ENCODE data around the gene CCDC24.

Gene CCDC24

DNA sequence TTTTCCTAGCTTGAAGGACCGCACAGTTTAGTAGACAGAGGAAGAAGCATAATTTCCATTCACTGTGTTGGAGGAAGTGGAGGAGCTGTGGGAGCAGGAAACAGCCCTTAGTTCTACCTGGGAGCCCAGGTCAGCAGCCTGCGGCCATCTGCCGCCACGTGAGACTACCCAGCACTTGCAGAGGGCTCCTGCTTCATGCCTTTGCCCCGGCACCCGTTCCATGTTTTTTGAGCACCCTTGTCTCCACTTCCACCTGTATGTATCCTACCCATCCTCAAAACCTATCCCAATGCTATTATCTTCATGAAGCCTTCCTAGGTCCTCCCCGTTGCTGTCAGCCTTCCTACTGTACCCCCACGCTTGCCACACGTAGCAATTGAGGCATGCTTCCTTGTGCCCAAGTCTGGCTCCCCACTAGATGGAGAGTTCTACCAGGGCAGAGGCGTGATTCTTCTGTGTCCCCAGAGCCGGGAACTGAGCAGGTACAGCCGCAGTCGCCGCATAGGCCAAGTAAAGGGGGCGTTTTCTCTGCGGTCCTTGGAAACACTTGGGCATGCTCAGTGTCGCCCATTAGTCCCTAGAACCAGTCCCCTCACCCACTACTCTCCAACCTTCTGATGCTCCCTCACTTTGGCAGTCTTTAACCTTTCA lies 38.0 kb downstream of the CCDC24 start:
- peak; percentile 67 for DNase-seq

DNA sequence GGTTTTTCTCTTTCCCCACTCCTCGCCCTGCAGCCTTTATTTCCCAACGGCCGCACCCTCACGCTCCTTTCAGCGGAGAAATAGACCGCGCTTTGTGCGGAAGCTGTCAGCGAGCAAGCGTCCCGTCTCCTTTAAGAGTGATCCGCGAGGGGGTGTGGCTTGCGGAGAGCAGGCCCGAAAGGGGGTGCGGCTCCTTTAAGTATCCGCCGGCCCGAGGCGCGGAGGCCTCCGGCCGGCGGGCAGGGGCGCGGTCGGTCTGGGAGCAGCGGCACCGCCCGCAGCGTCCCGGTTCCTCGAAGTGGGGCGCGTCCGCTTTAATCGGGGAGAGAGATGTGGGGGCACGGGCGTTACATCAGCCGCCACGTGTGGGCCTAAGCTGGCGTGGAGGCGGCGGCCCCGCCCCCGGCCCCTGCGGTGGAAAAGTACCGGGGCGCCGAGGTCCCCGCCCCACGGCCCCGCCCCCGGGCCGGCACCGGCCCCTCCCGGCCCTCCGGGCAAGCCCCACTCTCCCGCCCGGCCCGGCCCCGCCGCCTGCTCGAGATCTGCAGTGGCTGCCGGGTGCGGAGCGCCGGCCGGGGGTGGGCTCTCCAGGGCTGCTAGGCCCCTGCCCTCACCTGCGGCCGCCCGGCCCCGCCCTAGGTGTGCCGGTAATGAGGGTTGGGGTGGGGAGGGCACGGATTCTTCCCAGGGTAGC lies 38.7 kb downstream of the CCDC24 start:
- peak; percentile 77 for DNase-seq

DNA sequence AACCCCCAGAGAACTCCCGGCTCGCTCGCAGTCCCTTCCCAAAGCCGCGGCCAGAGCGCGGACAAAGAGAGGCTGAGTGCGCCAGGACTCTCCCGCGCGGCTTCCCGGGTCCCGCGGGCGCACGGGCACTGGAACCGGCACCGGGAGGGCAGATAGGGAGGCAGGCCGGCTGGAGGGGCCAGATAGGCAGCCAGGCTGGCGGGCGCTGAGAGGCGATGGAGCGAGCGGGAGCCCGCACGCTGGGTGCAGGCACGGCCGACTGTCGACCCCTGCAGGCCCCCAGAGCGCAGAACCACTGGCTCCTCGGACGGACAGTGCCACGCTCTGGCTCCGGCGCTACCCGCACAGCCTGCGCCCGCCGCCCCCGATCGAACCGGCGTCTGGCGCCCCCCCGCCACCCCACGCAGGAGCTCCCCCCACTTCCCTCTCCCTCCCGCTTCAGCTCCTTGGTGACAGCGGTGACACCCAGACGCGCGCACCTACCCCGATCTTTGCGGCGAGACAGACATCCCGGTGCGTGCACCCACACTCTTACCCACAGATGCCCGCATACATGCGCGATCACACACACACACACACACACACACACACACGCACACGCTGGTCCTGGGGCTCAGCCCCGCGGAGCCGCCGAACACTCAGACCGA lies 39.3 kb downstream of the CCDC24 start:
- DNase-seq = peak; percentile 40

DNA sequence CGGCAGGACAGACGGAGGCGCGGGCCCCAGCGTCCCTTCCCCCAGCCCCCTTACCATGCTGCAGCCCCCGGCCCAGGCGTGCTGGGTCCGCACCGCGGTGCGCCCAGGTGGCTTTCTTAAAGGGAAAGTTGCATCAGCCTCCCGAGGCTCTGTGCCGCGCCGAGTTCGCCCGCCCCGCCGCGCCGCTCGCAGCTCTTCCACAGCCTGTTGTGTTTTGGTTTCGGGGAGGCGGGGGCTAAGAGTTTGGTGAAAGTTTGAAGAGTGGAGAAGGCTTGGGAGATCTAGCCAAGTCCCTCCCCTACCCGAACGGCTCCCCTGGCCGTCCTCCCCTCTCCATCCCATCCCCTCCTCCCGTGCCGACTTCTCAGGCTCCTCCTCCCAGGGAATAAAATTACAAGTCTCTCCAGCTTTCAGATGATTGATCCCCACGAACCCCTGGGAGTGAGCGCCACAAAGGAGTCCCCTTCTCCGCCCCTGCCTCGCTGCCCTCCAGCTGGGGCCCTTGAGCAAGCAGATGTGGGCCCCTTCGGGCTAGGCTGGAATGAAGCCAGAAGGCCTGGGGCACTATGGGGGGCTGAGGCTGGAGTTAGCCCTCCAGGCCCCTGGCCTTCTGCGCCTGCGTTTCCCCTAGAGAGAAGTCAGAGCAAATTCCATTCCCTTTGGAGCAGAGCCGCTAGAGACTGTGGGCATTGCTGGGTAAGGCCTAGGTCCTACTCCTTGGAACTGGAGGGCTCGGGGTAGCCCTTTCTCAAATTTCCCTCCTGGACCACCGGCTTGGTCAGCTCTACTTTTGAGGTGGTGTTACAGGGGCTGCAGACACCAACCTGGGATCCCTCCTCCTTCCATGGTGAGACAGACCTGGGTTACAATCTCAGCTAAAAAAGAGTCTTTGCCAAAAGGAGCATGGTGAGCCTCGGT lies 40.1 kb downstream of the CCDC24 start, which contains the start of gene SLC6A9:
Gene SLC6A9, minus strand, starts transcription at position 211 of the 918 bp plus-strand sequence. CDS start 7,185 bp downstream, outside the sequence.
- peak; percentile 41 for DNase-seq

DNA sequence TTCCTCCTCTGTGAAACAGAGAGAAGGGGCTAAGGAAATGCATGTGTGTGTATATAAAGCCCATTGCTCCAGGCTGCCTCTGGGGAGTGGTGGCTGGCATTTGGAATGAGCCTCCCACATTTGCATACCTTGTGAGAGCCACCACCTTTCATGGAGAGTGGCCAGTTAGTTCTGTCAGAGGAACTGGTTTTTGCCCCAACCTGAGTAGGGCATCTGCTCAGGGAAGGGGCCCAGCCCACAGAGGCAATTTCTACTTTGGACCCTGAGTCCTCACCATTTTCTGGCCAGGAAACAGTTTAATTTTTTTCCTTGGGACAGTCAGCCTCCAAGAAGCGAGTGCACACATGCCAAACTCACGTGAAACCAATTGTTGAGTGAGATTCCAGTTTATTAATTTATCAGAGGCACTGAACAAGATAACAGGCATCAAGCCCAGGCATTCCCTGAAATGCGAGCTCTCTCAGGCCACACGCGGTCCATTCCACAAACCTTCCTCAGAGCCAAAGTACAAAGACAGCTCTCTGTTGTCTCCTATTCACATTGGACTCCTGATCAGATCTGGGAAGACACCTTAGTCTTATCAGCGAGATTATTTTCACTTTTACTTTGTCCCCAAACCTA lies 40.9 kb downstream of the CCDC24 start:
- DNase-seq = no peak

DNA sequence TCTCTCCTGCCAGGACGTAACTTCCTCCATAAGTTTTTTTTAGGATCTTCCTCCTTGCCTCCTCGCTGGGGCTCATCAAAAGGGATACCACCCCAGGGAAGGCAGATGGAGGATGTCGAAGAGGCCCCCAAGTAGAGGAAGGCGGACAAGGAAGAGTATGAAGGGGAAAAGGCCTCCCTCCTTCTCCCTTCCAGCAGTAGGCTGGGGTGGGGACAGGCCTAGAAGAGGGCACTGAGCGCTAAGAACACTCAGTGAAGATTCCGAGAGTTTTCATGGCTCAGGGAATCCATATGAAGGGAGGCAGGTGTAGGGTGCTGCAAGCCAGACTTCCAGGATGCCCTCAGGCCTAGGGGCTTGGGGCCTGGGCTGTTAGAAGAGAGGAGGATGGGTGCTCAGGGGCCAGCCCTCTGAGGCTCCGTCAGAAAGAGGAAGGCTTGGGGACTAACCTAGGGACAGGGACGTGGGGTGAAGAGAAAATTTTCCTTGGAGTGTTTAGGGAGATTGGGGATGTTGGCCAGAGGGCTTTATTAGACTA lies 41.7 kb downstream of the CCDC24 start:
- no peak for DNase-seq

DNA sequence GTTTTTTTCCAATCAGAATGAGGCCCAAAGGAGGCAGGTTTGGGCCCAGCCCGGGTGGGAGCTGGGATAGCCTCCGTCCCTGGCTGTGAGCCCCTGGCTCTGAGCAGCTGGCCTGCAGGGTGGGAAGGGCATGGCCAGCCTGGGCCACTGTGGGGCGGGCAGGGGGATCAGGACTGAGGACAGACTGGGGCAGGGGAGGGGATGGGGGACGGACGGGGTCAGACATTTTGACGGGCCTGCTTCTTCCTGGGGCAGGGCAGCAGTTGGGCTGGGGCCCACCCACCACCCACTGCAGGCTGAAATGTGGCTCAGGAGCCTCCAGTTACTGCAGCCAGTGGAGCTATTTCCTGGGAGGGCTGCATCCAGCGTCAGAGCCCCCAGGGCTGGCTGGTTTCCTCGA lies 42.4 kb downstream of the CCDC24 start:
- no peak for DNase-seq

DNA sequence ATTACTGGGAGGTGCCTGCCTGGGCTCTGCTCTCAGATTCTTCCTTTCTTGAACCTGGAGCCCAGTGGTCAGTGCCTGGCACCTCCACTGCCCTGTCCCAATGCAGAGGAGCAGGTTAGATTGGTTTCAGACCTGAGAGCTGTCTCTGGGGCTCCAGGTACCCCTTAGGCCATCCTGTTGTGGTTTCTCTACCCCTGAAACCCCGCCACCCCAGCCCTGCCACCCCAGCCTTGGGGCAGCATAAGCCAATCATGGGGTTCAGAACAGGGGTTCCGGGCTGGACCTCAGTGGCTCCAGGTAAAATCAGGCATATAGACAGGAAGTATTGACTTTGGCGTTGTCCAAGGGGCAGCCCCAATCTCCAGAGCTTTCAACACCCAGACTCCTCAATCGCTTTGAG lies 43.0 kb downstream of the CCDC24 start:
- DNase-seq = no peak

DNA sequence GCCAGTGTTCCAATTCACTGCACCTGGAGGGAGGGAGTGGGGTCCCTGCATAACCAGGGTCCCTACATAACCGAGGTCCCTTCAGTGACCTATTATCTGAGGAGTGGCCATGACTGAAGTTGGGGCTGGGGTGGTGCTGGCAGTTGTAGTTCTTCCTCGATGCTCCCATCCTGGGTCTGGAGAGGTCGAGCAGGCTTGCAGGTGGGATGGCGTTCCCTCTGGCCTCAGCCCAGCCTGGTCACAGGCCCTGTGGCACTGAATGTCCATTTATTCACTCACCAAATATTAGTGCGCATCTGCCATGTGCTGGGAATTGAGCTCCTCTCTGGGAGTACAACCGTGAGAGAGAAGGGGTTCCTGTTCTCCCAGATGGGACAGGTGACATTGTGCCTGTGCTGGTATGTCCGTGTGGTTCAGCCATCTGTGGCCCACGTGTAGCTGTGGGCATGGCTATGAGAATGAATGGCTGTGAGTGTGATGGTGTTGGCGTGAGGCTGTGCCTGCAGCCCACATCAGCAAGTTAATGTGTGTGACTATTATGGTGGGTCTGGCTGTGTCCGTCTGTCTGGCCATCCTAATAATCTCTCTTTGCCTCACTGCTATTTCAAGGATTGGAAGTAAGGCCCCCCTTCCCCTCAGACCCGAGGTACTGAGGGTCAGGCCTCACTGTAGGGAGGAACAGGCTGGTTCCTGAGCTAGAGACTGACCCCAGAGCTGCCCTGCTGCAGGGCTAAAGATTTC lies 43.7 kb downstream of the CCDC24 start:
- DNase-seq = no peak

DNA sequence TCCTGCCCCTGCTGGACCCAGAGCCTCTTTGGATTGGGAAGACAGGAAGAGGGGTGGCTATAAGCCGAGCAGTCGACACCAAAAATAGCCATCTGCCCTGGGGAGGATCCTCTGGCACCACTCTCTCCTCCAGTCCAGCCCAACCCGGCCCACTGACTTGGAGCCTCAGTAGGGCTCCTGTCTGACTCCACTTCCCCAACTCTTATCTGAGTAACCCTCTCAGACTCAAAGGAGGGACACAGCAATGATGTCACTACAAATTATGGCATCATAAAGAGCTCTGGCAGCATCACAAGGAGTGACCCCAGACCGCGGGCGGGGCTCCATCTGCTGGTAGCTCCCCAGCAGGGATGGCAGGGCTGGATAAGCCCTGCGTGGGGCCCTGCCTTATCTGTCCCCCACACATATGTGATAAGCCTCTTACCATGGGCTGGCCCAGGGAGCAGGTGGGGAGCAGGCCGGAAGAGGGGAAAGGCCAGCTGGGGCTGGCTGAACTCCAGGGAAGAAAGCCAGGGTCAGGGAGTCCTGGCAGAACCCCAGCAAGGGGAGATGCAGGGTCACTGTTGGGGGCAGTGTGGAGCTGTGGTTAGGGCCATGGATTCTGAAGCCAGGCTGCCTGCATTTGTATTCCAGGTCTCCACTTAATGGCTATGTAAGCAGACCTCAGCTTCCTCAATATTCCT lies 44.5 kb downstream of the CCDC24 start:
- DNase-seq = no peak

DNA sequence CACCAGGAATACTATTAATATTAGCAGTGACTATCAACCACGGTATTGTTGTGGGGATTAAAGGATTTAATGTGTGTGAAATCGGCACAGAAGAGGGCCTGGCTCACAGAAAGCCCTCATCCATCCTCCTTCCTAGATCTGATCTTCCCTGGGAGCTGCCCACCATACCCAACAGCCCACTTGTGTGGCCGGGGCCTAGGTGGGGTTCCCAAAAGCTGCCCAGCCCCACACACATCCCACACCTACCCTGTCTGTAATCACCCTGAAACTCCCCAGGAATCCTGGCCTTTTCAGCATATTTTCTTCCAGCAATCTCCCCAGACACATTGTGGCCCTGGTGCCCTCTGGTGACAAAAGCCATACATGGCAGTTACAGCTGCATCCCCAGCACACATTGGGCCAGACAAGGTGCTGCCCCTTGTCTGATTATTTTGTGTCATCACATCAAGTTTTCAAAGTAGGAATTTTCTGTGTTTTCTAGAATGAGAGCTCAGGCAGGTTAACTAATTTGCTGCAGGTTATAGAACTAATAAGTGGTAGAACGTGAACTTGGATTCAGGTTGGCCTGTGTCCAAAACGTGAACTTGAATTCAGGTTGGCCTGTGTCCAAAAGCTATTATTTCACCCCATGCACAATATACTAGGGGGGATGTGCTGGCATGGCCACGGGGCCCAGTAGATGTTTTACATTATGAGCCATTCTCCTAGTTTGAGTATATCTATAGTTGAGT lies 45.2 kb downstream of the CCDC24 start:
- peak; percentile 85 for DNase-seq

DNA sequence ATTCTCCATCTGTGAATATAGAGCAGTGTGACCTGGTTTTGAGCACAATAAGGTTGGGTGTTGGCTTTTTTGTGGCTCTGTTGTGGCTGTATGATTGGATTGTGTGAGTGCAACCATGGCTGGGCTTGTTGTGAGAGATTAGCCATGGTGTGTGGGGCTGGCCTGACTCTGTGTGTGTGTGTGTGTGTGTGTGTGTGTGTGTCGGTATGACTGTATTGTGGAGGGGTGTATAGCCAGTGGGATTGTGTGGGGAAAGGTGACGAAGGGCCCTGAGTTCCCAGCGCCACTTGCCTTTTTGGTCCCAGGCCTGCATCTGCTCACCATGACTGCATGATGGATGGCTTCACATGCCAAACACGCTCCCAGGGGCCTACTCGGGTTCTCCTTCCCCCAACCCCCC lies 45.8 kb downstream of the CCDC24 start:
- no peak for DNase-seq

DNA sequence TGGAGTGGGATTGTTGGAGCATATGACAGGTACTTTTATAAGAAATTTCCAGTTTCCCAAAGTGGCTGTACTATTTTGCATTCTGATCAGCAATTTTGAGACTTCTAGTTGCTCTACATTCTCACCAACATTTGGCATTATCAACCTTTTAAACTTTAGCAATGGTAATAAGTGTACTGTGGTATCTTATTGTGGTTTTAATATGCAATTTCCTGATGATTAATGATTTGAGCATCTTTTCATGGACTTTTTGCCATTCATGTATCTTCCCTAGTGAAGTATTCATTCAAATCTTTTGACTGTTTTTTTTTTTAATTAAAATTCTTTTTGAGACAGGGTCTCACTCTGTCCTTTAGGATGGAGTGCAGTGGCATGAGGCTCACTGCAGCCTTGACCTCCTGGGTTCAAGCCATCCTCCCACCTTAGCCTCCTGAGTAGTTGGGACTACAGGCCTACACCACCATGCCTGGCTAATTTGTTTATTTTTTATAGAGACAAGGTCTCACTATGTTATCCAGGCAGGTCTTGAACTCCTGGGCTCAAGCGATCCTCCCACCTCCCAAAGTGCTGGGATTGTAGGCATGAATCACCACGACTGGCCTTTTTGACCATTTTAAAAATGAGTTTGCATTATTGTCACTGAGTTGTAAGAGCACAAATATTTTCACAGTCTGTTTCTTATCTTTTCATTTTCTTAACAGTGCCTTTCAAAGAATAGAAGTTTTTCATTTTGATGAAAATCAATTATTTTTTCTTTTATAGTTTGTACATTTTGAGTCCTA lies 47.7 kb downstream of the CCDC24 start:
- DNase-seq = no peak

DNA sequence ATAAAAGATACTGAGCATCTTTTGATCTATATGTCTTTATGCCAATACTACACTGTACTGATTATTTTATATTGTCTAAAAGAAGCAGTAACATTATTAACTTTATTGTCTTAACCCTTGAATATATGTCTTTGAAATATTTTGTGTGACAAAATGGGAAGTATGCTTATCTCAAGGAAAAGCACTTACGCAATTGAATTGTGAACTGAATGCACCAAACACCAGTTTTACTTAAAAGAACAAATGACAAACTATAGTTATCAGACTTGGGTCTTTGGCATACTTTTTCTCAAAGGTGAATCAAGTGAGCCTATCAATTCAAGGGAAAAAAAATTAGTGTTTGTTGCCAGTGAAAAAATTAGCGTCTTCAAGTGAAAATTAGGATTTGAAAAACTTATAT lies 49.0 kb downstream of the CCDC24 start:
- DNase-seq = no peak

DNA sequence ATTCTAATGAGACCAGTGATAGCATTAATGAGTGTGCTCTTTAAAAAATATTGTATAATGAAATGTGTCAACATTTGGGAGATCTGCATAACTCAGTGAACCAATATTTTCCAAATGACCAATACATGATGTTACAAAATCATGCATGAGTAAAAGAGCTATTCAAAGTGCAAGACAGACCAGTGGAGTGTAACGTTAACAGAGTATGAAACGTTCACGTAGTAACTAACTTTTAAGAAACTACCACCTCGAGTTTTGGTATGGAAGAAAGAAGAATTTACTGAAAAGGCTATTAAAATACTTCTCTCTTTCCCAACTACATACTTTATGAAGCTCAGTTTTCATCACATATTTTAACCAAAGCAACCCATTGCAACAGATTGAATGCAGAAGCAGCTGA lies 49.4 kb downstream of the CCDC24 start:
- DNase-seq = no peak

DNA sequence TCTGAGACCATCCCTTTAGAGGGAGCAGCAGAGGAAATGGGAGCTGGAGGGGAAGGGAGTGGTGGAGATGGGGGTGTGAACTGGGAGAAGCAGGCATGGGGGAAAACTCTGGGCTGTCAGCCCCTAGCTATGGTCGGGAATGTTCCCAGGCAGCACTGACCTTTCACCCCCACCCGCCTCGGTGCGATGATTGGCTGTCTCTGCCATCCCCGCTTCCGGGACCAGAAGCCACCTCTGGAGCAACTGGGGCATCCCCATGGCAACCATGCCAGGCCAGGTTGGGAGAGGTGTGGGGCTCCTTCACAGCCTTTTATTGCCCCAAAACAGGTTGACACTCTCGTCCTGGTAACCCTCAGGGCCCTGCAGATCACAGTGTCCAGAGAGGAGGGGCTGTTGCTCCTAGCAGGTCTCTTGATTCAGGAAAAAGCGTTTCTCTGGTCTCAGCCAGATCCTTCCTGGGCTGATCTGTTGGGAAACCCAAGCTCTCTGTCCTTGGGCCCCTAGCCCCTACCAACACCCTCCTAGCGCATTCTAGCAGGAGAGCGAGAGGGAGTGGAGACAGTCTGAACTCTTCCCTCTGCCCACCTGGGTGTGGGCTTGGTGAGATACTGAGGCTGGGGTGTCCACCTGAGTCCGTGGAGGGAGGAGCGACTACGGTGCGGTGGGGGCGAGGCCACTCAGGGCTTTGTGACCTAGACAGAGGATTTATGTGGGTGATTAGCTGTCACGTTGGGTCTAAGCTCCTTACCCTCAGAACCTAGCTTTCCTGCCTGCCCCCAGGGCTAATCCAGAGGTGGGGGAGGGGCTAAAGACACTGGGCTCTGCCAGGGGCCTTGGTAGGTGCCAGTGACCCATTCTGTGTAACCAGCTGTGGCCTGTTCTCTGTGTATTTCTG lies 52.0 kb downstream of the CCDC24 start:
- no peak for DNase-seq

DNA sequence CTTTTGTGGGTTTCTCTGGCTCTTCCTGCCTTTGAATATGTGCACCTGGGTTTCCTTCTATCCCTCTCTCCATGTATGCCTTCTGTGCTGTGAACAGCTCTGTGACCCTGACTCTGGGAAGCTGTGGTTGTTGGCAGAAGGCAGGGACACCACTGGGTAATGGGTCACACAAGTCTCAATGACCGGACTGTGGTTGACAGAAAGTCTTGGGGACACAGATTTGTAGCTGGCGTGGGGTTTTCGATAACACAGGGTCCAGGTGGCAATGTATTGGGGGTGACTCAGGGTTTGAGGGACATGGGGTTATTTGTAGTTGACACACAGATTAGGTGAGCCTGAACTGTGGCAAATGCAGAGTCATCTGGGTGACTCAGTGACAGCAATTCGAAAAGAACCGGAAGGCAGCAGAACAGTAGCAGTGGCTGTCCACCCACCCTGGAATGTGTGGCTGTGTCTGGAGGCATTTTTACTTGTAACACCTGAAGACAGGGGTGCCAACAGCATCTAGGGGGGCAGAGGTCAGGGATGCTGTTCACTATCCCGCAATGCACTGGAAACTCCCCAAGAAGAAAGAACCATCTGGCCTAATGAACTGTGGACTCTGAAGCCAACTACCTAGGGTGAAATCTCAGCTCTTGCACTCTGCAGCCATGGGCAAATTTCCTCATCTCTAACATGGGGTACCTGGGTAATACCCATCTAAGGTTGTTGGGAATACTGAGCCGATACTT lies 52.8 kb downstream of the CCDC24 start:
- DNase-seq = no peak

DNA sequence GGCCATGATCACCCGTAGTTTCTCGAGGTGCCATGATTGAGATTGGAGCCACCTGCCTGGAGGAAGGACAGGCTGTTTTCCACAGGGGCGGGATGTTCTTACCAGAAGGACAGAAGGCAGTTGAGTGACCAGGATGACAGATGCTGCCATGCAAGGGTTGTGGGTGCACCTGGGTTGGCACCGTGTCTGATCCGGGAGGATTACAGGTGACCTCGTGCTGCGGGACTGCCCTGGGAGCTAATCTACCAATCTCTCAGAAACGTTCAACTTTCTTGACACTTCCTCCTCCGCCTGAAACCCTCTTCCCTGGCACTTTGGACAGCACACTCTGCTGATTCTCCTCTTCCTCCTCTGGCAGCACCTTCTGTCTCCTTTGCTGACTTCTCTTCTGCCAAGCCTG lies 53.7 kb downstream of the CCDC24 start:
- no peak for DNase-seq

Data from NCI-H1105 (cell line).